ENCODE results near the gene C6.

DNA sequence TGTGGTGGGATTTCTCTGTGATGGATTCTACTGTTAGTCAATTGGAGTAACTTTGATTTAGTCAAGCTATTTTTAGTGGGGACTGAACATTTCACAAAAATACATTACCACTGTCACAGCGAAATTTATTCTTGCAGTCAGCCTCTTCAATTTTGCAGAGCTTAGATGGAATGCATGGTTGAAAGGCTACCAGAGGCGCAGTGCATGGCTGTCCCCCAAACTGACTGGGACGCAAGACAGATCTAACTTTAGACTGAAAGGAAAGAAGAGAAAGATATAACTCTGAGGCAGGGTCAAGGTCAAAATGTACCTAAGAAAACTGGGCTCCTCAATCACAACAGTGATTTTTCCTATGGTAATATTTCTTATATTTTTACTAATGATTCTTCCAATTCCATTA lies 13.7 kb downstream of the C6 start:
- TF ChIP-seq, protein P1, sequence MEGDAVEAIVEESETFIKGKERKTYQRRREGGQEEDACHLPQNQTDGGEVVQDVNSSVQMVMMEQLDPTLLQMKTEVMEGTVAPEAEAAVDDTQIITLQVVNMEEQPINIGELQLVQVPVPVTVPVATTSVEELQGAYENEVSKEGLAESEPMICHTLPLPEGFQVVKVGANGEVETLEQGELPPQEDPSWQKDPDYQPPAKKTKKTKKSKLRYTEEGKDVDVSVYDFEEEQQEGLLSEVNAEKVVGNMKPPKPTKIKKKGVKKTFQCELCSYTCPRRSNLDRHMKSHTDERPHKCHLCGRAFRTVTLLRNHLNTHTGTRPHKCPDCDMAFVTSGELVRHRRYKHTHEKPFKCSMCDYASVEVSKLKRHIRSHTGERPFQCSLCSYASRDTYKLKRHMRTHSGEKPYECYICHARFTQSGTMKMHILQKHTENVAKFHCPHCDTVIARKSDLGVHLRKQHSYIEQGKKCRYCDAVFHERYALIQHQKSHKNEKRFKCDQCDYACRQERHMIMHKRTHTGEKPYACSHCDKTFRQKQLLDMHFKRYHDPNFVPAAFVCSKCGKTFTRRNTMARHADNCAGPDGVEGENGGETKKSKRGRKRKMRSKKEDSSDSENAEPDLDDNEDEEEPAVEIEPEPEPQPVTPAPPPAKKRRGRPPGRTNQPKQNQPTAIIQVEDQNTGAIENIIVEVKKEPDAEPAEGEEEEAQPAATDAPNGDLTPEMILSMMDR (conservative IDR thresholded peaks at IDR 0.05): no peak
- TF ChIP-seq EZH2 (IDR thresholded peaks at IDR 0.05; ENCODE audit: low read depth): no peak
